Activated CD4-positive, alpha-beta T cell treated with anti-CD3 and anti-CD28 coated beads, Interleukin-2, amount 10 ng/mL, durations not matched to agents 7 days and 5 days (primary cell): ENCODE results near the gene ADPRH. TPM values are rescaled to one million over a fixed set of nuclear protein-coding genes. Genes with fewer than 3 reads are reported as not detected.

Experiments
- CTCF ChIA-PET: fragments of 350-600 bp; sonication (Branson Sonifier 250); formaldehyde crosslinking; loops from one replicate; lab custom pipeline; 2021; ENCODE audit warnings: antibody characterized with exemption; lab: Charles Lee
- POLR2A ChIA-PET: fragments of 350-600 bp; sonication (Branson Sonifier 250); formaldehyde crosslinking; loops from one replicate; lab custom pipeline; 2021; ENCODE audit warnings: antibody characterized with exemption; lab: Charles Lee
- DNase-seq: peaks from one replicate; pipeline ENCODE4 v3.0.0-alpha.2; 2020
- H3K27ac Mint-ChIP-seq: one replicate; pipeline ENCODE4 v1.8.0; 2021; ENCODE audit warnings: mild to moderate bottlenecking, moderate library complexity, mixed read lengths
- H3K27me3 Mint-ChIP-seq: one replicate; pipeline ENCODE4 v1.8.0; 2021; ENCODE audit warnings: mixed read lengths
- H3K36me3 Mint-ChIP-seq: one replicate; pipeline ENCODE4 v1.8.0; 2021; ENCODE audit warnings: low read depth, mixed read lengths
- H3K4me1 Mint-ChIP-seq: one replicate; pipeline ENCODE4 v1.8.0; 2021; ENCODE audit warnings: mixed read lengths
- H3K4me3 Mint-ChIP-seq: one replicate; pipeline ENCODE4 v1.8.0; 2021; ENCODE audit warnings: mild to moderate bottlenecking, moderate library complexity, mixed read lengths
- H3K9me3 Mint-ChIP-seq: one replicate; pipeline ENCODE4 v1.8.0; 2021; ENCODE audit warnings: mixed read lengths
- total RNA-seq, 2 experiments: library from RNA; stranded (reverse); gene quantifications; one replicate each; pipeline ENCODE4 v1.2.3, GENCODE V29; 2021

ADPRH gene
- total RNA-seq, 2 experiments from 2014 or later: 1.4 to 1.8 TPM

DNA sequence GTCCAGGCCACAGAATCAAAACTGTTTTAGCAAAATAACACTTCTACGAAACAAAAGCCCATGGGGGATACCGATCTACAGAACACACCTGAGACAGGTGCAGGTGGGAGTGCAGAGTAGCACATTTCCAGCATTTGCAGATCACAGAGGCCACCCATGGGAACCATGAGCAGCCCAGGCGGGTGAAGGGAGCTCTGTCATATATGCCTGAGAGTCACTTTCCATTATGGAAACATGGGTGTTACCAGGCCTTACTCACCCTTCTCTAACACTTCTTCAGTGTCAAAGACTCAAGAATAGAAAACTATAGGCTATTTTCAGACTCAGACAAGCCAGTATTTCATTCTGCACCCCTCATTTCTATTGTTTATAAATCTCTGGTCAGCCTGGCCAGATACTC lies 21.9 kb downstream of the ADPRH start:
- POLR2A ChIA-PET: no interaction called here
- Mint-ChIP-seq H3K4me3 (no peak overlapping the region), H3K36me3 (no peaks in the 10 kb centered on the region), H3K27ac (no peak overlapping the region), H3K9me3 (no peaks in the 10 kb centered on the region), H3K27me3 (peaks cover 3% of the 10 kb centered on the region), H3K4me1 (peaks cover 15% of the 10 kb centered on the region)
- CTCF ChIA-PET: interaction anchor here (0.6 to 5.1 kb wide), 9 partner anchors 8 to 106 kb away, joined by 3 to 26 read pairs (median 9); partner anchors contain the start of genes ADPRH and CD80
- DNase-seq: no peak

- ChIA-PET CTCF (interaction anchor here (3.7 to 5.1 kb wide), 2 partner anchors 12 to 25 kb away, joined by 17 read pairs; no protein-coding TSS in a partner anchor), POLR2A (no interaction called here)
- no peaks in the 10 kb centered on the region for H3K9me3 Mint-ChIP-seq
- peaks cover 9% of the 10 kb centered on the region for H3K27me3 Mint-ChIP-seq
- peaks cover 10% of the 10 kb centered on the region for H3K4me1 Mint-ChIP-seq
- no peak overlapping the region for H3K27ac Mint-ChIP-seq
- DNase-seq: no peak
- H3K4me3 Mint-ChIP-seq: no peak overlapping the region
- H3K36me3 Mint-ChIP-seq: no peaks in the 10 kb centered on the region
Observed at GRCh38 chr3:119602676-119603075, 23.4 kb downstream of the ADPRH start.

- Mint-ChIP-seq H3K4me1 (peaks cover 10% of the 10 kb centered on the region), H3K27me3 (peaks cover 24% of the 10 kb centered on the region), H3K27ac (no peak overlapping the region), H3K9me3 (no peaks in the 10 kb centered on the region), H3K36me3 (no peaks in the 10 kb centered on the region), H3K4me3 (no peak overlapping the region)
- ChIA-PET POLR2A (no interaction called here), CTCF (interaction anchor here (0.7 to 5.1 kb wide), 2 partner anchors 22 to 75 kb away, joined by 4 to 17 read pairs; no protein-coding TSS in a partner anchor)
- no peak for DNase-seq
Observed at GRCh38 chr3:119604878-119605277, 25.6 kb downstream of the ADPRH start.

GRCh38 chr3:119608405-119609000 lies 29.2 kb downstream of the ADPRH start:
- CTCF ChIA-PET: interaction anchor here (1.1 to 2.5 kb wide), 2 partner anchors 8 to 12 kb away, joined by 3 to 13 read pairs; no protein-coding TSS in a partner anchor
- Mint-ChIP-seq H3K4me3 (no peak overlapping the region), H3K27ac (no peak overlapping the region), H3K36me3 (no peaks in the 10 kb centered on the region), H3K9me3 (no peaks in the 10 kb centered on the region), H3K27me3 (peaks cover 32% of the 10 kb centered on the region), H3K4me1 (no peaks in the 10 kb centered on the region)
- POLR2A ChIA-PET: no interaction called here
- DNase-seq: no peak

- Mint-ChIP-seq H3K9me3 (no peaks in the 10 kb centered on the region), H3K27ac (no peak overlapping the region), H3K4me1 (no peaks in the 10 kb centered on the region), H3K4me3 (no peak overlapping the region), H3K27me3 (peaks cover 32% of the 10 kb centered on the region), H3K36me3 (no peaks in the 10 kb centered on the region)
- no peak for DNase-seq
- ChIA-PET POLR2A (no interaction called here), CTCF (interaction anchor here (2.5 kb wide), 1 partner anchor 9 kb away, joined by 13 read pairs; no protein-coding TSS in a partner anchor)
Observed at GRCh38 chr3:119609301-119609700, 30.0 kb downstream of the ADPRH start.

DNA sequence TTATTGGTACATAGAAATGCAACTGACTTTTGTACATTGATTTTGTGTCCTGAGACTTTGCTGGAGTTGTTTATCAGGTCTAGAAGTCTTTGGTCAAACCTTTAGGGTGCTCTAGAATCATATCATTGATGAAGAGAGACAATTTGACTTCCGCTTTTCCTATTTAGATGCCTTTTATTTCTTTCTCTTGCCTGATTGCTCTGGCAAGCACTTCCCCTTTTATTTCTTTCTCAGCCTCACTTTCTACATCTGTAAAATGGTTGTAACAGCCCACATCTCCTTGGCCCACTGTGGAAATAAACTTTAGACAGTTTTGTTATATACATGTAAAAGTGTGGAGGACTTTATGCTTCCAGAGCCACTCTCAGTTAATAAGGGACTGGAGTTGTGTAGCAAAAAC lies 32.4 kb downstream of the ADPRH start:
- CTCF ChIA-PET: interaction anchor here (1.0 to 4.4 kb wide), 2 partner anchors 12 to 35 kb away, joined by 3 to 26 read pairs; no protein-coding TSS in a partner anchor
- H3K36me3 Mint-ChIP-seq: no peaks in the 10 kb centered on the region
- peaks cover 32% of the 10 kb centered on the region for H3K27me3 Mint-ChIP-seq

GRCh38 chr3:119613201-119613600 lies 33.9 kb downstream of the ADPRH start:
- DNase-seq: no peak
- no peak overlapping the region for H3K27ac Mint-ChIP-seq
- ChIA-PET CTCF (interaction anchor here (1.0 to 4.4 kb wide), 3 partner anchors 13 to 68 kb away, joined by 3 to 26 read pairs (median 3); no protein-coding TSS in a partner anchor), POLR2A (no interaction called here)
- H3K36me3 Mint-ChIP-seq: no peaks in the 10 kb centered on the region
- H3K4me3 Mint-ChIP-seq: no peak overlapping the region
- no peaks in the 10 kb centered on the region for H3K4me1 Mint-ChIP-seq
- no peaks in the 10 kb centered on the region for H3K9me3 Mint-ChIP-seq
- peaks cover 26% of the 10 kb centered on the region for H3K27me3 Mint-ChIP-seq

More for the DNA sequence above, 32.4 kb downstream of the ADPRH start:
- Mint-ChIP-seq H3K4me3 (no peak overlapping the region), H3K4me1 (no peaks in the 10 kb centered on the region), H3K27ac (no peak overlapping the region), H3K9me3 (no peaks in the 10 kb centered on the region)
- POLR2A ChIA-PET: interaction anchor here (0.6 kb wide), 1 partner anchor 138 kb away, joined by 5 read pairs; no protein-coding TSS in a partner anchor
- no peak for DNase-seq

- H3K27ac Mint-ChIP-seq: no peak overlapping the region
- H3K4me3 Mint-ChIP-seq: no peak overlapping the region
- H3K27me3 Mint-ChIP-seq: peaks cover 23% of the 10 kb centered on the region
- no peaks in the 10 kb centered on the region for H3K4me1 Mint-ChIP-seq
- H3K9me3 Mint-ChIP-seq: no peaks in the 10 kb centered on the region
- POLR2A ChIA-PET: no interaction called here
- no peaks in the 10 kb centered on the region for H3K36me3 Mint-ChIP-seq
- CTCF ChIA-PET: interaction anchor here (0.6 to 4.4 kb wide), 3 partner anchors 14 to 242 kb away, joined by 3 to 26 read pairs (median 4); no protein-coding TSS in a partner anchor
- DNase-seq: no peak
Observed at GRCh38 chr3:119613872-119614271, 34.6 kb downstream of the ADPRH start.

GRCh38 chr3:119616056-119616455 lies 36.8 kb downstream of the ADPRH start:
- no peaks in the 10 kb centered on the region for H3K36me3 Mint-ChIP-seq
- peaks cover 8% of the 10 kb centered on the region for H3K27me3 Mint-ChIP-seq
- POLR2A ChIA-PET: interaction anchor here (0.6 kb wide), 1 partner anchor 60 kb away, joined by 3 read pairs; no protein-coding TSS in a partner anchor

GRCh38 chr3:119619094-119619493 lies 39.8 kb downstream of the ADPRH start:
- H3K9me3 Mint-ChIP-seq: no peaks in the 10 kb centered on the region
- ChIA-PET POLR2A (no interaction called here), CTCF (interaction anchor here (1.5 to 1.8 kb wide), 3 partner anchors 17 to 62 kb away, joined by 4 read pairs; no protein-coding TSS in a partner anchor)
- no peak overlapping the region for H3K4me3 Mint-ChIP-seq
- H3K27me3 Mint-ChIP-seq: peaks cover 8% of the 10 kb centered on the region
- no peaks in the 10 kb centered on the region for H3K36me3 Mint-ChIP-seq
- H3K4me1 Mint-ChIP-seq: no peaks in the 10 kb centered on the region
- DNase-seq: no peak
- H3K27ac Mint-ChIP-seq: no peak overlapping the region

More at GRCh38 chr3:119616056-119616455, 36.8 kb downstream of the ADPRH start:
- H3K9me3 Mint-ChIP-seq: no peaks in the 10 kb centered on the region
- DNase-seq: no peak
- H3K4me1 Mint-ChIP-seq: no peaks in the 10 kb centered on the region
- CTCF ChIA-PET: interaction anchor here (1.0 kb wide), 2 partner anchors 9 to 12 kb away, joined by 3 to 4 read pairs; no protein-coding TSS in a partner anchor
- no peak overlapping the region for H3K27ac Mint-ChIP-seq
- no peak overlapping the region for H3K4me3 Mint-ChIP-seq

GRCh38 chr3:119620899-119621298 lies 41.6 kb downstream of the ADPRH start:
- H3K9me3 Mint-ChIP-seq: no peaks in the 10 kb centered on the region
- H3K36me3 Mint-ChIP-seq: no peaks in the 10 kb centered on the region
- POLR2A ChIA-PET: no interaction called here
- H3K27me3 Mint-ChIP-seq: peaks cover 8% of the 10 kb centered on the region
- CTCF ChIA-PET: interaction anchor here (0.6 to 3.4 kb wide), 5 partner anchors 13 to 687 kb away, joined by 3 to 11 read pairs (median 3); no protein-coding TSS in a partner anchor
- no peak overlapping the region for H3K4me3 Mint-ChIP-seq
- DNase-seq: no peak
- H3K4me1 Mint-ChIP-seq: no peaks in the 10 kb centered on the region
- no peak overlapping the region for H3K27ac Mint-ChIP-seq

GRCh38 chr3:119624002-119624720 lies 44.9 kb downstream of the ADPRH start:
- no peak overlapping the region for H3K4me3 Mint-ChIP-seq
- H3K27ac Mint-ChIP-seq: no peak overlapping the region
- peaks cover 12% of the 10 kb centered on the region for H3K4me1 Mint-ChIP-seq
- no peaks in the 10 kb centered on the region for H3K9me3 Mint-ChIP-seq
- H3K36me3 Mint-ChIP-seq: no peaks in the 10 kb centered on the region
- peaks cover 6% of the 10 kb centered on the region for H3K27me3 Mint-ChIP-seq
- POLR2A ChIA-PET: no interaction called here
- CTCF ChIA-PET: no interaction called here
- no peak for DNase-seq
